ENCODE results near the gene GRID1.

Gene GRID1

DNA sequence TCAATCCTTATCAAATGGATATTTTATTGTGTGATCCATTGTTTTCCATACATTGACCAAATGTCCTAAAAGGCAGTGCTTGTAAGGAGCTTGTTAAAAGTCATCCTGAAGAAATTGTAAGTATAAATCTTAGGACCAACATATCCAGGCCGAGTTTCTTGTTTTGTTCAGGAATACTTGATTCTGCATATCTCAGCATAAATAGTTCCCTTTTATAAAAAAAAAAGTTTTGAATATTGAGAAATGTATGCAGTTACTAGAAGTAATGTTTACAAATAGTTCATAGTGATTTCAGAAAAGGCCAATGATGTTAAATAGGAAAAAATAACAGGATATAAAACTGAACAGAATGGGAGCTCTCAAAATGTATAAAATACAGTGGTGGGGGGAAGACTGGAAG lies 6.6 kb downstream of the GRID1 start:
- Histone ChIP-seq H3K36me3 (no peaks in the 10 kb centered on the region), H3K4me3 (ENCODE audit: low read depth in 1 of 2, low read length in 1 of 2) (no peak overlapping the region), H3K27me3 (peaks cover 44% of the 10 kb centered on the region), H3K4me1 (ENCODE audit: control insufficient read depth in 1 of 2, insufficient read depth in 1 of 2, low read depth in 1 of 2, low read length in 1 of 2) (peaks cover 36 to 39% of the 10 kb centered on the region in 2 experiments), H3K27ac (no peak overlapping the region), H3K9me3 (no peaks in the 10 kb centered on the region)
- TF ChIP-seq, protein P1, sequence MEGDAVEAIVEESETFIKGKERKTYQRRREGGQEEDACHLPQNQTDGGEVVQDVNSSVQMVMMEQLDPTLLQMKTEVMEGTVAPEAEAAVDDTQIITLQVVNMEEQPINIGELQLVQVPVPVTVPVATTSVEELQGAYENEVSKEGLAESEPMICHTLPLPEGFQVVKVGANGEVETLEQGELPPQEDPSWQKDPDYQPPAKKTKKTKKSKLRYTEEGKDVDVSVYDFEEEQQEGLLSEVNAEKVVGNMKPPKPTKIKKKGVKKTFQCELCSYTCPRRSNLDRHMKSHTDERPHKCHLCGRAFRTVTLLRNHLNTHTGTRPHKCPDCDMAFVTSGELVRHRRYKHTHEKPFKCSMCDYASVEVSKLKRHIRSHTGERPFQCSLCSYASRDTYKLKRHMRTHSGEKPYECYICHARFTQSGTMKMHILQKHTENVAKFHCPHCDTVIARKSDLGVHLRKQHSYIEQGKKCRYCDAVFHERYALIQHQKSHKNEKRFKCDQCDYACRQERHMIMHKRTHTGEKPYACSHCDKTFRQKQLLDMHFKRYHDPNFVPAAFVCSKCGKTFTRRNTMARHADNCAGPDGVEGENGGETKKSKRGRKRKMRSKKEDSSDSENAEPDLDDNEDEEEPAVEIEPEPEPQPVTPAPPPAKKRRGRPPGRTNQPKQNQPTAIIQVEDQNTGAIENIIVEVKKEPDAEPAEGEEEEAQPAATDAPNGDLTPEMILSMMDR (IDR thresholded peaks at IDR 0.05), result no peak

DNA sequence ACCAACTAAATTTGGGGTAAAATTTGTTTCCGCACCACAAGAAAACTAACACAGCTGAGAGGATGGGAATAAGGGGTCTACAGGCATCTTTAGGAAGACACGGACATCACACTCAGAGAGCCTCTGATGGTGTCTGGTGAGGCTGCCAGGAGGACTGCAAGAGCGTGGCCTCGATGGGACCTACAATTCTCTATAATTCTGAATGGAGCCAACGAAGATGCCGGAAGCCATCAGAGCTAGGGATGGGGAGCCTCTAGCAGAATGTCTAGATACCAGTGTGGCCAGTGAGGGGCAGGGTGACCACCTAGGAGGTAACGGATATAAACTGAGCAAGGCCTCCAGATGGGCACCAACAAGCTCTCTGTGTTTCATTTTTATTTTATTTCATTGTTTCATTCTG lies 7.5 kb downstream of the GRID1 start:
- Histone ChIP-seq H3K4me1 (ENCODE audit: control insufficient read depth in 1 of 2, insufficient read depth in 1 of 2, low read depth in 1 of 2, low read length in 1 of 2) (peaks cover 40 to 41% of the 10 kb centered on the region in 2 experiments), H3K4me3 (ENCODE audit: low read depth in 1 of 2, low read length in 1 of 2) (no peak overlapping the region), H3K9me3 (no peaks in the 10 kb centered on the region), H3K27me3 (peaks cover 36% of the 10 kb centered on the region), H3K36me3 (no peaks in the 10 kb centered on the region), H3K27ac (no peak overlapping the region)
- TF ChIP-seq, protein P1 (IDR thresholded peaks at IDR 0.05), result no peak

DNA sequence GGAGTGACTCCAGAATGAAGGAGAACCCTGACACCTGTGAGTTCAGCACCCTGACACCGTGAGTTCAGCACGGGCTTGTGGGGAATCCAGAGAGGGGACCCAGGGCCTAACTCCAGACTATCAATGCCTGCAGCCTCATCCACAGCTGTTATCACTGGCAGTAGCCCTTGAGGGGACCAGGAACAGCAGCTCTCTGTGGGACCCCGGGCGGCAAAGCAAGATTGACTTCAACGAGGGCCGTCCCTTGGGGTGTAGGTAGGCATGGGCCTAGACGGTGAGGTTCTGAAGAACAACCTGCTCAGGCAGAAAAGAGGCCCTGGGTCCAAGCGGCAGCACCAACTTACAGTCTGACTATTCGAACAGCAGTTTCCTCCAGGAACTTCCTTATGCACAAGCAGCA lies 8.9 kb downstream of the GRID1 start:
- Histone ChIP-seq H3K4me1 (ENCODE audit: control insufficient read depth in 1 of 2, insufficient read depth in 1 of 2, low read depth in 1 of 2, low read length in 1 of 2) (peaks cover 32 to 34% of the 10 kb centered on the region in 2 experiments), H3K27ac (no peak overlapping the region), H3K27me3 (peaks cover 21% of the 10 kb centered on the region), H3K36me3 (no peaks in the 10 kb centered on the region), H3K4me3 (ENCODE audit: low read depth in 1 of 2, low read length in 1 of 2) (no peak overlapping the region), H3K9me3 (no peaks in the 10 kb centered on the region)
- TF ChIP-seq, protein P1 (IDR thresholded peaks at IDR 0.05), result no peak

DNA sequence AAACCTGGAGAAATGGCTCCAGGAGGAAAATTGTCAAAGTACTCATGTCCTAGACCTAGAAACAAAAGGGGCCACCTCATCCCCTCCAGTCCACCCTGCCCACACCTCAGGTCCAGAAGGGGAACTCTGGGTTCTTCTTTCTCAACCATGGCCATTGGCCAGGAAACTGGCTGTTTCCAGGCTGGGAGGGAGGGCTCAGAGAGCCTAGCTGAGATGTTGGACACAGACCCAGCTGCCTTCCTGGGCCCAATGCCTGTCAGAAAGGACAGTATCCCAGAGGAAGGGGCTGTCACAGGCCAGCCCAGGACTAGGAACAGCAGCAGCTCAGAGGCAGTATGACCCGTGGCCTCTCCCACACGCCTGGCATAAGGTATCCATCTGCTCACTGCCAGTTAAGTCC lies 9.6 kb downstream of the GRID1 start:
- Histone ChIP-seq H3K36me3 (no peaks in the 10 kb centered on the region), H3K27me3 (peaks cover 15% of the 10 kb centered on the region), H3K4me3 (ENCODE audit: low read depth in 1 of 2, low read length in 1 of 2) (no peak overlapping the region), H3K27ac (no peak overlapping the region), H3K9me3 (no peaks in the 10 kb centered on the region), H3K4me1 (ENCODE audit: control insufficient read depth in 1 of 2, insufficient read depth in 1 of 2, low read depth in 1 of 2, low read length in 1 of 2) (peaks cover 32 to 34% of the 10 kb centered on the region in 2 experiments)
- TF ChIP-seq, protein P1 (IDR thresholded peaks at IDR 0.05), result no peak

DNA sequence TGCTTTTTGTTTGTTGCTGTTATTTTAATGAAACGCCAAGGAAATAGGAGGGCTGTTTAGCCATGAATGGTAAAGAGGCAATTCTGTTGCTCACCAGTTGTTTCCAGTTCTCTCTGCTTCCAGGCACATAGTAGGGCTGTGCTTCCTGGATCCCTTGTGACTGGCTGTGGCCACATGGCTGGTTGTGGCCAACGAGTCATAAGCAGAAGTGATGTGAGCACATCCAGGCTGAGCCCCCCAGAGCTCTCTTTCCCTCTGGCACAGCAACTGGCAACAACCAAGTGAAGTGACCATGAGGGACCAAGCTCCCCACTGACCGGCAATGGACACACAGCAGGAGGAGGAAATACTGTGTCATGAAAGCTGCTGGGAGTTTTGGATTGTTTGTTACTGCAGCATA lies 10.3 kb downstream of the GRID1 start:
- Histone ChIP-seq H3K9me3 (no peaks in the 10 kb centered on the region), H3K27me3 (peaks cover 7% of the 10 kb centered on the region), H3K4me1 (ENCODE audit: control insufficient read depth in 1 of 2, insufficient read depth in 1 of 2, low read depth in 1 of 2, low read length in 1 of 2) (peaks cover 32 to 34% of the 10 kb centered on the region in 2 experiments), H3K27ac (no peak overlapping the region), H3K36me3 (no peaks in the 10 kb centered on the region), H3K4me3 (ENCODE audit: low read depth in 1 of 2, low read length in 1 of 2) (no peak overlapping the region)
- TF ChIP-seq, protein P1 (IDR thresholded peaks at IDR 0.05), result no peak

DNA sequence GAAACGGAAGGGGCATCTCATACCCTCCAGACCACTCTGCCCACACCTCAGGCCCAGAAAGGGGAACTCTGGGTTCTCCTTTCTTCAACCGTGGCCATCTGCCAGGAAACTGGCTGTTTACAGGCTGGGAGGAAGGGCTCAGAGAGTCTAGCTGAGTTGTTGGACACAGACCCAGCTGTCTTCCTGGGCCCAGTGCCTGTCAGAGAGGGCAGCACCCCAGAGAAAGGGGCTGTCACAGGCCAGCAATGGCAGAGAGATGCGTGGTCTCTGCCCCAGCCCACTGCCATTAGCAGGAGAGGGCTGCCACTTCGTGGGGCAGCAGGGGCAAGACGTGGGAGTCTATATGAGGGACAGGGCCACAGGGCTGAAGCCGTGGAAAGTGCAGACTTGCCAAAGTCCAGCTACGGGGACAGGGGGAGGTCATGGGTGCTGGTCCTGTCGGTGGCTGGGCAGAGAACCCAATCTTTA lies 11.0 kb downstream of the GRID1 start:
- Histone ChIP-seq H3K36me3 (no peaks in the 10 kb centered on the region), H3K4me1 (ENCODE audit: control insufficient read depth in 1 of 2, insufficient read depth in 1 of 2, low read depth in 1 of 2, low read length in 1 of 2) (peaks cover 32 to 34% of the 10 kb centered on the region in 2 experiments), H3K4me3 (ENCODE audit: low read depth in 1 of 2, low read length in 1 of 2) (no peak overlapping the region), H3K9me3 (no peaks in the 10 kb centered on the region), H3K27me3 (peaks cover under 1% of the 10 kb centered on the region), H3K27ac (peak overlapping the region; percentile 20)
- TF ChIP-seq, protein P1 (IDR thresholded peaks at IDR 0.05), result no peak
